SK-N-MC (cell line): ENCODE results near the gene ODC1.

Experiments used
- EZH2 ChIP-seq: fragments of 200-600 bp; sonication (generic); IDR thresholded peaks from one replicate; pipeline ENCODE4 v1.6.1; 2017; ENCODE audit warnings: antibody characterized with exemption
- FOXP2 ChIP-seq: optimal IDR thresholded peaks from 2 replicates; pipeline ENCODE3; 2011; ENCODE audit warnings: mild to moderate bottlenecking, moderate library complexity; ENCODE audit not compliant: insufficient read depth; ENCODE audit errors: extremely low read length, control extremely low read depth
- POLR2AphosphoS5 ChIP-seq: IDR thresholded peaks from 2 replicates; pipeline ENCODE4 v1.6.1; 2012; ENCODE audit warnings: mild to moderate bottlenecking, low read depth, low read length, borderline replicate concordance

- TF ChIP-seq EZH2 (no peak), POLR2AphosphoS5 (no peak), FOXP2 (no peak)
Measured at GRCh38 chr2:10460366-10460796, 12.3 kb upstream of the ODC1 start.
